Thoracic aorta (tissue), 2 donors: ENCODE results near the gene ZNF580. TPM values are rescaled to one million over a fixed set of nuclear protein-coding genes. Genes with fewer than 3 reads are reported as not detected.

Experiments used
- ATAC-seq: fragments of 150-250 bp; one replicate; pipeline ENCODE4 v1.8.0; 2017; ENCODE audit warnings: low read depth; ENCODE audit not compliant: insufficient number of reproducible peaks, low FRiP score
- DNase-seq: peaks from one replicate; pipeline ENCODE4 v3.0.0-alpha.2; 2020; ENCODE audit warnings: low spot score
- H3K27ac ChIP-seq, 2 donors: fragments of 200-600 bp; sonication (generic); 1 replicate in 1 of 2; 2 replicates in 1 of 2; pipeline ENCODE4 v1.5.1; 2016; ENCODE audit warnings: mild to moderate bottlenecking in 2 of 2, moderate library complexity in 2 of 2
- H3K27me3 ChIP-seq: fragments of 200-600 bp; sonication (generic); replicated peaks from 2 replicates; pipeline ENCODE4 v1.6.0; 2016; ENCODE audit warnings: mild to moderate bottlenecking; ENCODE audit not compliant: insufficient read depth
- H3K36me3 ChIP-seq: fragments of 200-600 bp; sonication (generic); one replicate; pipeline ENCODE4 v1.5.1; 2016
- H3K4me1 ChIP-seq, 2 donors: fragments of 200-600 bp; sonication (generic); 1 replicate in 1 of 2; 2 replicates in 1 of 2; pipeline versions ENCODE4 v1.5.1 to v1.6.0; 2016; ENCODE audit warnings: low read depth in 2 of 2, mild to moderate bottlenecking in 1 of 2; ENCODE audit not compliant: control insufficient read depth in 1 of 2
- H3K4me3 ChIP-seq: fragments of 200-600 bp; sonication (generic); 2 replicates; pipeline ENCODE4 v1.5.1; 2016; ENCODE audit warnings: mild to moderate bottlenecking
- H3K9me3 ChIP-seq: fragments of 200-600 bp; sonication (generic); 2 replicates; pipeline ENCODE4 v1.5.1; 2016
- total RNA-seq, 2 donors: library from RNA; depleted of rRNA; stranded (reverse); fragments of >200 nt; gene quantifications; one replicate each; pipeline versions ENCODE4 v1.1.0 to v1.2.3, GENCODE V29; 2016
- TF ChIP-seq, protein P1 (sequence below): fragments of 200-600 bp; sonication (generic); IDR thresholded peaks from one replicate; pipeline ENCODE4 v1.5.1; 2019; ENCODE audit warnings: antibody characterized with exemption

The ZNF580 gene
- total RNA-seq, 2 donors from 2014 or later, result 46.0 to 65.5 TPM

DNA sequence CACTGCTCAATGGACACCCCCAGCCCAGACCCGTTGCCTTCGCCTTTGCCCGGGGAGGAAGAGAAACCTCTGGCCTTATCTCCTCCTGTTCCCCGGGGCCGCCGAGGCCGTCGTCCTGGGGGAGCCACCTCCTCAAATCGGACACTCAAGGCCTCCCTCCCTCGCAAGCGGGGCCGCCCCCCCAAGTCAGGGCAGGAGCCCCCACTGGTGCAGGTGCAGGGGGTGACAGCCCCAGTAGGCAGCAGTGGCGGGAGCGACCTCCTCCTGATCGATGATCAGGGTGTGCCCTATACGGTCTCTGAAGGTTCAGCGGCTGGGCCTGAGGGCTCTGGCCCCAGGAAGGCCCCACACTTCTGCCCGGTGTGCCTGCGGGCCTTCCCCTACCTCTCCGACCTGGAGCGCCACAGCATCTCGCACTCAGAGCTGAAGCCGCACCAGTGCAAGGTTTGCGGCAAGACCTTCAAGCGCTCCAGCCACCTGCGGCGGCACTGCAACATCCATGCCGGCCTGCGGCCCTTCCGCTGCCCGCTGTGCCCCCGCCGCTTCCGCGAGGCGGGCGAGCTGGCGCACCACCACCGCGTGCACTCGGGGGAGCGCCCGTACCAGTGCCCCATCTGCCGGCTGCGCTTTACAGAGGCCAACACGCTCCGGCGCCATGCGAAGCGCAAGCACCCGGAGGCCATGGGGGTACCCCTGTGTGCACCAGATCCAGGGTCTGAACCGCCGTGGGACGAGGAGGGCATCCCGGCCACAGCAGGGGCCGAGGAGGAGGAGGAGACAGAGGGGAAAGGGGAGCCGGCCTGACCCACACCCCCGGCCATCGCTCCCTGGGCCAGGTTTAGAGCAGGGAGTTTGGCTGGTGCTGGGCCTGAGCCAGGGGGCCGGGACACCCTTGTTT is 38.4 kb upstream of the ZNF580 start:
- no peak for ATAC-seq

GRCh38 chr19:55603115-55603514 is 37.7 kb upstream of the ZNF580 start:
- H3K27ac ChIP-seq, result no peak overlapping the region
- DNase-seq, result no peak
- TF ChIP-seq, protein P1, sequence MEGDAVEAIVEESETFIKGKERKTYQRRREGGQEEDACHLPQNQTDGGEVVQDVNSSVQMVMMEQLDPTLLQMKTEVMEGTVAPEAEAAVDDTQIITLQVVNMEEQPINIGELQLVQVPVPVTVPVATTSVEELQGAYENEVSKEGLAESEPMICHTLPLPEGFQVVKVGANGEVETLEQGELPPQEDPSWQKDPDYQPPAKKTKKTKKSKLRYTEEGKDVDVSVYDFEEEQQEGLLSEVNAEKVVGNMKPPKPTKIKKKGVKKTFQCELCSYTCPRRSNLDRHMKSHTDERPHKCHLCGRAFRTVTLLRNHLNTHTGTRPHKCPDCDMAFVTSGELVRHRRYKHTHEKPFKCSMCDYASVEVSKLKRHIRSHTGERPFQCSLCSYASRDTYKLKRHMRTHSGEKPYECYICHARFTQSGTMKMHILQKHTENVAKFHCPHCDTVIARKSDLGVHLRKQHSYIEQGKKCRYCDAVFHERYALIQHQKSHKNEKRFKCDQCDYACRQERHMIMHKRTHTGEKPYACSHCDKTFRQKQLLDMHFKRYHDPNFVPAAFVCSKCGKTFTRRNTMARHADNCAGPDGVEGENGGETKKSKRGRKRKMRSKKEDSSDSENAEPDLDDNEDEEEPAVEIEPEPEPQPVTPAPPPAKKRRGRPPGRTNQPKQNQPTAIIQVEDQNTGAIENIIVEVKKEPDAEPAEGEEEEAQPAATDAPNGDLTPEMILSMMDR, result no peak
- H3K9me3 ChIP-seq, result no peaks in the 10 kb centered on the region
- no peaks in the 10 kb centered on the region for H3K36me3 ChIP-seq
- no peaks in the 10 kb centered on the region for H3K27me3 ChIP-seq
- no peak for ATAC-seq
- H3K4me3 ChIP-seq, result no peak overlapping the region
- peaks cover 17 to 42% of the 10 kb centered on the region in 2 donors for H3K4me1 ChIP-seq

More for the DNA sequence above, 38.4 kb upstream of the ZNF580 start:
- Histone ChIP-seq H3K9me3 (no peaks in the 10 kb centered on the region), H3K36me3 (peaks cover under 1% of the 10 kb centered on the region), H3K4me1 (peaks cover 17 to 42% of the 10 kb centered on the region in 2 donors), H3K27ac (no peak overlapping the region), H3K27me3 (no peaks in the 10 kb centered on the region), H3K4me3 (no peak overlapping the region)
- no peak for DNase-seq
- TF ChIP-seq, protein P1, result no peak

DNA sequence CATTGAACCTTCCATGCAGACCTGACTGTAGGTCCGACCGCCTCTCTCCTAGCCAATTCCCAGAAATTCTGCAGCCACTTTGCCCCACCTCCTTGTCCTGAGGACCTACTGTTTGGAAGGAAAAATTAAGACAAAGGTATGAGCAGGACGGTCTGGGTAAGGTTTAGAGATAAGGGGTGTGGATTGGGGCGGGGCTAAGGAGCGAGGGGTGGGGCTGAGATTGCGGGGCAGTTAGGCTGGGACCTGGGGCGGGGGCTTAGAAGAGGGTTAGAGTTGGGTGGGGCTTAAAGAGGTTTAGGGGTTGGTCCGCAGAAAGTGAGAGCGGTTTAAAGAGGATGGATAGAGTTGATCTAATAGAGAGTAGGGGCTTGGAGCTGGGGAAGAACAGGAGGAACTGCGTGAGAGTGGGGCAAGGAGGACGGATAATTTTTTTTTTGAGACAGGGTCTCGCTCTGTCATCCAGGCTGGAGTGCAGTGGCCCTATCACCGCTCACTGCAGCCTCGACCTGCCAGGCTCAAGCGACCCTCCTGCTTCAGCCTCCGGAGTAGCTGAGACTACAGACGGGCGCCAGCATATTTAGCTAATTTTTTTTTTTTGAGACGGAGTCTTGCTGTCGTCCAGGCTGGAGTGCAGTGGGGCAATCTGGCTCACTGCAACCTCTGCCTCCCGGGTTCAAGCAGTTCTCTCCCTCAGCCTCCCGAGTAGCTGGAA is 37.1 kb upstream of the ZNF580 start:
- TF ChIP-seq, protein P1, result no peak
- DNase-seq (no peak), ATAC-seq (no peak)
- H3K27ac ChIP-seq, result peak overlapping the region in 1 of 2 donors; percentile 94
- peaks cover 17 to 36% of the 10 kb centered on the region in 2 donors for H3K4me1 ChIP-seq
- no peaks in the 10 kb centered on the region for H3K36me3 ChIP-seq
- peak overlapping the region; percentile 88 for H3K4me3 ChIP-seq
- no peaks in the 10 kb centered on the region for H3K27me3 ChIP-seq
- H3K9me3 ChIP-seq, result no peaks in the 10 kb centered on the region

- TF ChIP-seq, protein P1, result no peak
- ATAC-seq (peak; percentile 68), DNase-seq (peak; percentile 91)
- Histone ChIP-seq H3K36me3 (peaks cover 8% of the 10 kb centered on the region), H3K9me3 (no peaks in the 10 kb centered on the region), H3K27me3 (no peaks in the 10 kb centered on the region), H3K27ac (peak overlapping the region; percentile 94), H3K4me3 (peak overlapping the region; percentile 88), H3K4me1 (peaks cover 17 to 34% of the 10 kb centered on the region in 2 donors)
Measured at GRCh38 chr19:55605207-55605636, 35.6 kb upstream of the ZNF580 start.
